Measurements from ENCODE around the gene NR2F6. TPM values are rescaled to one million over a fixed set of nuclear protein-coding genes. Genes with fewer than 3 reads are reported as not detected.

The NR2F6 gene
- total and polyA plus RNA-seq, 2 experiments from 2014 or later: 64.0 to 209 TPM

DNA sequence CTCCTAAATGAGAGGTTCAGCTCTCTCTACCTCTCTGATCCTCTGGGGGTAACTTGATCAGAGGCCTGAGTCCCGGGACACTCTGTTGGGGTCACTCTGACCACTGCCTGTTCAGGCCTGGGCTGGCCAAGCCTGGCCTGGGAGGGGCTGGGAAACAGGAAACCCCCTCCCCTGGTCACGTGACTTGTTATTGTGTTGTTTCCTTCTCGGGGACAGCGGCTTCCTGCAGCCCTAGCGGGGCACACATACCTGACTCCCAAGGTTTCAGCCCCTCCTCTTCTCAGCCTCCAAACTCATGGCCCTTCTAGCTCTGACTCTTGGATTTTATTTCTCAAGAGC lies 18.9 kb upstream of the NR2F6 start, which contains the start of gene USHBP1:
USHBP1 (minus strand) TSS at position 105 of the 339 bp plus-strand sequence. CDS start 446 bp downstream, outside the sequence.
- Histone ChIP-seq H3K79me2 (replicated peaks; ENCODE audit: insufficient read depth) (peaks cover 12% of the 10 kb centered on the region; the same call in 1 of the 2 replicates), H3K9me2 (ENCODE audit: insufficient read depth) (no peaks in the 10 kb centered on the region), H3K36me3 (ENCODE audit: insufficient read depth) (peaks cover 3% of the 10 kb centered on the region; the same call in 1 of the 2 replicates), H3K4me3 (peak within 1 kb of the TSS; percentile 20; the same call in 1 of the 2 replicates), H3K4me2 (peak within 1 kb of the TSS; percentile 68), H3F3A (replicated peaks; ENCODE audit: low read depth) (0 out of 2 replicates have a peak, but pooled peaks cover 2% of the 10 kb centered on the region), H4K20me1 (replicated peaks; ENCODE audit: insufficient read depth) (no peaks in the 10 kb centered on the region), H3K27me3 (ENCODE audit: insufficient read depth) (no peaks in the 10 kb centered on the region), H3K4me1 (ENCODE audit: insufficient read depth) (0 out of 2 replicates have a peak, but pooled peaks cover 5% of the 10 kb centered on the region), H2AFZ (no peak within 1 kb of the TSS), H3K27ac (ENCODE audit: low read depth) (peak within 1 kb of the TSS; percentile 90)
- H3K9me3 Mint-ChIP-seq: peaks cover 16% of the 10 kb centered on the region; the same call in 2 of the 3 replicates
- ATAC-seq: peak; percentile 5
- peak within 1 kb of the TSS; percentile 96 for H3K27ac Mint-ChIP-seq
- H3K36me3 Mint-ChIP-seq (ENCODE audit: low read depth): peaks cover 20% of the 10 kb centered on the region
- peaks cover 25% of the 10 kb centered on the region for H3K4me1 Mint-ChIP-seq
- peak within 1 kb of the TSS; percentile 51 for H3K4me3 Mint-ChIP-seq
- TF ChIP-seq POLR2AphosphoS5 (IDR thresholded peaks at IDR 0.05; ENCODE audit: low read depth) (peak; percentile 32), ETS1 (IDR thresholded peaks at IDR 0.05) (no peak)
- DNase-seq (ENCODE audit: low spot score): peak; percentile 93
- peaks cover 26% of the 10 kb centered on the region for H3K27me3 Mint-ChIP-seq (ENCODE audit: insufficient read depth, low read depth, poor library complexity)

DNA sequence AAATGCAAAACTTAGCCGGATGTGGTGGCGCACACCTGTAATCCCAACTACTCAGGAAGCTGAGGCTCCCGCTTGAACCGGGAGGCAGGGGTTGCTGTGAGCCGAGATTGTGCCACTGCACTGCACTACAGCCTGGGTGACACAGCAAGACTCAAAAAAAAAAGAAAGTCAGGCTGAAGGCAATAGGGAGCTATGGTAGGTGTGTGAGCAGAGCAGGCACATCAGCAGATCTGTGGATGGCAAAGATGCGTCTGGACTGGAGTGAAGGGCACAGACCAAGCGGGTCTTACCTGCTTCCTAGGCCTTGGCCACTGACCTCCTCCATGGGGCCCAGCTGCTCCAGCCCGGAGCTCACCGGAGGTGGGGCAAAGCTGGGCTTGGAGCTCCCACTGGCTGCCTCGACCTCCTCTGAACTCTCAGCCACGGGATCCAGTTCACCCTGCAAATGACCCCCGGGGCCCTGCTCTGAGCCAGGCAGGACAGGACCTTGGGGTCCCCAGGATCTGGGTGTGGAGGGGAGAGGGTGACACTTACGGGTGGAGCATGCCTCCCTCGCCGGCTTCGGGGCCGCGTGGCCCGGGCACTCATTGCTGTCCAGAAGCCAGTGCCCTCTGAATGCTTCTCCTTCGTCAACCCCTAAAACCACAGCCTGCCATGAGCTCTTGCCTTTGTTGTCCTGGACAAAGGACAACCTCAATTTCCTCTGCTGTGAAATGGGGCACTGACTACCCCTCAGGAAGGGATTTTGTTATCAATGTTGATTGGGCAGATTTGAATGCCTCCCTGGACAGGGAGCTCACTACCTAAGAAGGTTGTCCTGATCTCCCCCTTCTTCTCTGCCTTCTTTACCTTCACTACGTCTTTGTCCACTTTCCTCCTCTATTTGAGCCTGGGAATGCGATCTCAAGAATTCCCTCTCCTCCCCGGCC lies 18.3 kb upstream of the NR2F6 start:
- Histone ChIP-seq H2AFZ (no peak overlapping the region), H3K36me3 (ENCODE audit: insufficient read depth) (peaks cover 3% of the 10 kb centered on the region; the same call in 1 of the 2 replicates), H3K9me2 (ENCODE audit: insufficient read depth) (no peaks in the 10 kb centered on the region), H4K20me1 (replicated peaks; ENCODE audit: insufficient read depth) (no peaks in the 10 kb centered on the region), H3K27ac (ENCODE audit: low read depth) (peak overlapping the region; percentile 40; the same call in 1 of the 2 replicates), H3K79me2 (replicated peaks; ENCODE audit: insufficient read depth) (peaks cover 12% of the 10 kb centered on the region; the same call in 1 of the 2 replicates), H3F3A (replicated peaks; ENCODE audit: low read depth) (0 out of 2 replicates have a peak, but pooled peaks cover 2% of the 10 kb centered on the region), H3K27me3 (ENCODE audit: insufficient read depth) (no peaks in the 10 kb centered on the region), H3K4me1 (ENCODE audit: insufficient read depth) (0 out of 2 replicates have a peak, but pooled peaks cover 5% of the 10 kb centered on the region), H3K4me2 (peak overlapping the region; percentile 68; the same call in 1 of the 2 replicates), H3K4me3 (no peak overlapping the region)
- DNase-seq (ENCODE audit: low spot score) (no peak), ATAC-seq (no peak)
- peak overlapping the region; percentile 96 for H3K27ac Mint-ChIP-seq
- H3K27me3 Mint-ChIP-seq (ENCODE audit: insufficient read depth, low read depth, poor library complexity): peaks cover 29% of the 10 kb centered on the region
- peaks cover 22% of the 10 kb centered on the region; the same call in 2 of the 3 replicates for H3K9me3 Mint-ChIP-seq
- H3K4me3 Mint-ChIP-seq: peak overlapping the region; percentile 51
- peaks cover 25% of the 10 kb centered on the region for H3K4me1 Mint-ChIP-seq
- H3K36me3 Mint-ChIP-seq (ENCODE audit: low read depth): peaks cover 23% of the 10 kb centered on the region
- TF ChIP-seq REST (IDR thresholded peaks at IDR 0.05; ENCODE audit: unreplicated experiment) (no peak), EZH2 (IDR thresholded peaks at IDR 0.05; ENCODE audit: low read depth, unreplicated experiment) (no peak), ZNF114 (CRISPR knock-in tag; IDR thresholded peaks at IDR 0.05) (no peak), NANOG (IDR thresholded peaks at IDR 0.05; ENCODE audit: borderline replicate concordance) (no peak), CREB1 (CRISPR knock-in tag; IDR thresholded peaks at IDR 0.05; ENCODE audit: low read depth) (no peak)
- TF ChIP-seq, protein P1, sequence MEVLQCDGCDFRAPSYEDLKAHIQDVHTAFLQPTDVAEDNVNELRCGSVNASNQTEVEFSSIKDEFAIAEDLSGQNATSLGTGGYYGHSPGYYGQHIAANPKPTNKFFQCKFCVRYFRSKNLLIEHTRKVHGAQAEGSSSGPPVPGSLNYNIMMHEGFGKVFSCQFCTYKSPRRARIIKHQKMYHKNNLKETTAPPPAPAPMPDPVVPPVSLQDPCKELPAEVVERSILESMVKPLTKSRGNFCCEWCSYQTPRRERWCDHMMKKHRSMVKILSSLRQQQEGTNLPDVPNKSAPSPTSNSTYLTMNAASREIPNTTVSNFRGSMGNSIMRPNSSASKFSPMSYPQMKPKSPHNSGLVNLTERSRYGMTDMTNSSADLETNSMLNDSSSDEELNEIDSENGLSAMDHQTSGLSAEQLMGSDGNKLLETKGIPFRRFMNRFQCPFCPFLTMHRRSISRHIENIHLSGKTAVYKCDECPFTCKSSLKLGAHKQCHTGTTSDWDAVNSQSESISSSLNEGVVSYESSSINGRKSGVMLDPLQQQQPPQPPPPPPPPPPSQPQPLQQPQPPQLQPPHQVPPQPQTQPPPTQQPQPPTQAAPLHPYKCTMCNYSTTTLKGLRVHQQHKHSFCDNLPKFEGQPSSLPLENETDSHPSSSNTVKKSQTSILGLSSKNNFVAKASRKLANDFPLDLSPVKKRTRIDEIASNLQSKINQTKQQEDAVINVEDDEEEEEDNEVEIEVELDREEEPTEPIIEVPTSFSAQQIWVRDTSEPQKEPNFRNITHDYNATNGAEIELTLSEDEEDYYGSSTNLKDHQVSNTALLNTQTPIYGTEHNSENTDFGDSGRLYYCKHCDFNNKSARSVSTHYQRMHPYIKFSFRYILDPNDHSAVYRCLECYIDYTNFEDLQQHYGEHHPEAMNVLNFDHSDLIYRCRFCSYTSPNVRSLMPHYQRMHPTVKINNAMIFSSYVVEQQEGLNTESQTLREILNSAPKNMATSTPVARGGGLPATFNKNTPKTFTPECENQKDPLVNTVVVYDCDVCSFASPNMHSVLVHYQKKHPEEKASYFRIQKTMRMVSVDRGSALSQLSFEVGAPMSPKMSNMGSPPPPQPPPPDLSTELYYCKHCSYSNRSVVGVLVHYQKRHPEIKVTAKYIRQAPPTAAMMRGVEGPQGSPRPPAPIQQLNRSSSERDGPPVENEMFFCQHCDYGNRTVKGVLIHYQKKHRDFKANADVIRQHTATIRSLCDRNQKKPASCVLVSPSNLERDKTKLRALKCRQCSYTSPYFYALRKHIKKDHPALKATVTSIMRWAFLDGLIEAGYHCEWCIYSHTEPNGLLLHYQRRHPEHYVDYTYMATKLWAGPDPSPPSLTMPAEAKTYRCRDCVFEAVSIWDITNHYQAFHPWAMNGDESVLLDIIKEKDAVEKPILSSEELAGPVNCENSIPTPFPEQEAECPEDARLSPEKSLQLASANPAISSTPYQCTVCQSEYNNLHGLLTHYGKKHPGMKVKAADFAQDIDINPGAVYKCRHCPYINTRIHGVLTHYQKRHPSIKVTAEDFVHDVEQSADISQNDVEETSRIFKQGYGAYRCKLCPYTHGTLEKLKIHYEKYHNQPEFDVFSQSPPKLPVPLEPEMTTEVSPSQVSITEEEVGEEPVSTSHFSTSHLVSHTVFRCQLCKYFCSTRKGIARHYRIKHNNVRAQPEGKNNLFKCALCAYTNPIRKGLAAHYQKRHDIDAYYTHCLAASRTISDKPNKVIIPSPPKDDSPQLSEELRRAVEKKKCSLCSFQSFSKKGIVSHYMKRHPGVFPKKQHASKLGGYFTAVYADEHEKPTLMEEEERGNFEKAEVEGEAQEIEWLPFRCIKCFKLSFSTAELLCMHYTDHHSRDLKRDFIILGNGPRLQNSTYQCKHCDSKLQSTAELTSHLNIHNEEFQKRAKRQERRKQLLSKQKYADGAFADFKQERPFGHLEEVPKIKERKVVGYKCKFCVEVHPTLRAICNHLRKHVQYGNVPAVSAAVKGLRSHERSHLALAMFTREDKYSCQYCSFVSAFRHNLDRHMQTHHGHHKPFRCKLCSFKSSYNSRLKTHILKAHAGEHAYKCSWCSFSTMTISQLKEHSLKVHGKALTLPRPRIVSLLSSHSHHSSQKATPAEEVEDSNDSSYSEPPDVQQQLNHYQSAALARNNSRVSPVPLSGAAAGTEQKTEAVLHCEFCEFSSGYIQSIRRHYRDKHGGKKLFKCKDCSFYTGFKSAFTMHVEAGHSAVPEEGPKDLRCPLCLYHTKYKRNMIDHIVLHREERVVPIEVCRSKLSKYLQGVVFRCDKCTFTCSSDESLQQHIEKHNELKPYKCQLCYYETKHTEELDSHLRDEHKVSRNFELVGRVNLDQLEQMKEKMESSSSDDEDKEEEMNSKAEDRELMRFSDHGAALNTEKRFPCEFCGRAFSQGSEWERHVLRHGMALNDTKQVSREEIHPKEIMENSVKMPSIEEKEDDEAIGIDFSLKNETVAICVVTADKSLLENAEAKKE (CRISPR knock-in tag; IDR thresholded peaks at IDR 0.05): no peak

Data from GM23338 (cell line).